ENCODE measurements around the gene NLRP9.

- TF ChIP-seq, protein P1, sequence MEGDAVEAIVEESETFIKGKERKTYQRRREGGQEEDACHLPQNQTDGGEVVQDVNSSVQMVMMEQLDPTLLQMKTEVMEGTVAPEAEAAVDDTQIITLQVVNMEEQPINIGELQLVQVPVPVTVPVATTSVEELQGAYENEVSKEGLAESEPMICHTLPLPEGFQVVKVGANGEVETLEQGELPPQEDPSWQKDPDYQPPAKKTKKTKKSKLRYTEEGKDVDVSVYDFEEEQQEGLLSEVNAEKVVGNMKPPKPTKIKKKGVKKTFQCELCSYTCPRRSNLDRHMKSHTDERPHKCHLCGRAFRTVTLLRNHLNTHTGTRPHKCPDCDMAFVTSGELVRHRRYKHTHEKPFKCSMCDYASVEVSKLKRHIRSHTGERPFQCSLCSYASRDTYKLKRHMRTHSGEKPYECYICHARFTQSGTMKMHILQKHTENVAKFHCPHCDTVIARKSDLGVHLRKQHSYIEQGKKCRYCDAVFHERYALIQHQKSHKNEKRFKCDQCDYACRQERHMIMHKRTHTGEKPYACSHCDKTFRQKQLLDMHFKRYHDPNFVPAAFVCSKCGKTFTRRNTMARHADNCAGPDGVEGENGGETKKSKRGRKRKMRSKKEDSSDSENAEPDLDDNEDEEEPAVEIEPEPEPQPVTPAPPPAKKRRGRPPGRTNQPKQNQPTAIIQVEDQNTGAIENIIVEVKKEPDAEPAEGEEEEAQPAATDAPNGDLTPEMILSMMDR (IDR thresholded peaks at IDR 0.05): no peak
- no peak for TF ChIP-seq ZFX (IDR thresholded peaks at IDR 0.05; ENCODE audit: borderline replicate concordance)
These were observed at the start of gene NLRP9 for GRCh38 chr19:55738302-55738701.

All from 22Rv1 (cell line).